Caki2 (cell line): Measurements from ENCODE around the gene NUCB2. TPM values are rescaled to one million over a fixed set of nuclear protein-coding genes. Genes with fewer than 3 reads are reported as not detected.

Source experiments
- DNase-seq: peaks from one replicate; pipeline ENCODE4 v3.0.0-alpha.2; 2015; ENCODE audit warnings: low read depth
- in situ Hi-C: cut with HindIII; loops from 2 replicates; pipeline ENCODE4 v1.10.0; 2016; ENCODE audit warnings: low sequenced_read_pairs, low pct_unique_long_range_greater_than_20kb, mixed read lengths
- total RNA-seq: library from RNA; depleted of rRNA; stranded (reverse); fragments of >200 nt; shearing (Covaris generic); gene quantifications from 2 replicates; pipeline ENCODE4 v1.2.3, GENCODE V29; 2014; ENCODE audit warnings: low replicate concordance; rRNA removed

The NUCB2 gene
- total RNA-seq, 1 experiment from 2014 or later: 19.0 TPM

DNA sequence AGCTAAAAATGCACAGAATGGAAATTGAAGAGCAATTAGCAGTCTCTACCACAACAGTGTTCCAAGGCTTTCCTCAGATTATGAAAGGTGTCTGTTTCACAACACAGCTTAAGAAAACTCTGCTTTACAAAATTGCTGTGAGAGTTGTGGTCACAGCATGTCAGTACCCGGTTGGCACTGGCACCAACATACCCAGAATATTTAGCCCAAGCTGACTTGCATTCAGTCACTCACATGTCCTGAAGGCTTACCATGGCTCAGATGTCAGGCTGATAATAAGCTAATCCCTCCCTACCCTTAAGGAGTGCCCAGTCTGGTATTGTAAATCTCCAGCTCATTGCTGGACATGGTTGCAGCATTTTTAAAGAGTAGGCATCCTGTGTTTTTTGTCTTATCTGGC is 90.0 kb downstream of the NUCB2 start:
- DNase-seq: no peak
- in situ Hi-C loops: no loop called here

DNA sequence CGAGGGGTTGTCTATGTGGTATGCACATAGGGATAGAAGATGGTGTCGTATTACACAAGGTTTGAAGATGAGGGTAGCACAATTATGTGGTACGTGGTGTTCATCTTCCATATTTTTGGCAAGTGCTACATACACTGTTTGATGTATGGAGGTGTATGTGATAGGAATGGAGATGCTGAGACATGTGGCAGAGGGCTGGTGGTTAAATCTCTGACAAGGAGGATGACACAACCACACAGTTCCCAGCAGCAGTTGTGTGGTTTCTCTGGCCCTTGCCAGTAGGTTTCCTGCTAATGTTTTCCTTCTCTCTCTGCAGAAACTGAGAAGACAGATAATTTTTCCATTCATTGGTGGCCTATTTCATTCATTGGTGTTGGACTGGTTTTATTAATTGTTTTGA is 92.0 kb downstream of the NUCB2 start:
- in situ Hi-C loops: no loop called here
- DNase-seq: no peak

DNA sequence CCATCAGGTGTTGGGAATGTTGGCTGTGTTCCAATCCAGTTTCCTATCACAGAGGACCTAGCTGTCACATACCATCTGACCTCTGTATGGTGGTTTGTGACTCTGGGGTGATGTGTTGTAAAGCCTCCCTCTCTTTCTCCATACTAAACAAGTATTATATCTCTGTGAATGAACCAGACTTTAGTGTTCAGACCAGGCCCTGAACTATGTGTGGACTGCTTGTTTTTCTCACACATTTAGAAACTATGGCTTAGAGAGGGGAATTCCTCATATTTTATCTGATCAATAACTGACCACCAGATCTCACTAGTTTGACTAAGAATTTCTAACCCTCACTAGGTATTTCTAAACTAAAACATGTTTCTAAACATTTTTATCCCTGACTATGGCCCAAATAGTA is 92.6 kb downstream of the NUCB2 start:
- no peak for DNase-seq
- in situ Hi-C loops: no loop called here

DNA sequence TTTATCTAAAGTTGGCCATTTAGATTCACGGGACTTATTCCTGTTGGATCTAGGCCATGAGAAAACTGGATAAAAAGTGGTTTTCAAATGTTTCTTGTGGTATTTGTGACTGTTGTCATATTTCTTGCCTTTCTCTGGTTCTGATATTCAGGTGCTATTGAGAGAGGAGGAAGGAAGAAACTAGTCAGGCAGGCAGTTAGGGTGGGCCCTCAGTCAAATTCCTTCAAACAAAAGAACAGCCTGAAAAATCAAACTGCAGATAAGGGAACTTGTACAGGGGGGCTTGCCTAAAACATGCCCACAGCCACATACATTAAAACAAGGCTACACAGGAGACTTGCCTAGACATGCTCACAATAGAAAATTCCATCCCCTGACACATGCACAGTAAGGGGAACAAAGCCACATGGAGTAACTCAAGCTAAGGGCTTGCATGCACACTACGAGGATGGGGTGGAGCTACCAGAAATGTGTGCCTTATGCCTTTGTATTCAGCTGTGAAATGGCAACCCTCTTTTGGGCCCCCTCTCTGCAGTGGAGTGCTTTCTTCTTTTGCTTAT is 93.2 kb downstream of the NUCB2 start:
- in situ Hi-C loops: no loop called here

DNA sequence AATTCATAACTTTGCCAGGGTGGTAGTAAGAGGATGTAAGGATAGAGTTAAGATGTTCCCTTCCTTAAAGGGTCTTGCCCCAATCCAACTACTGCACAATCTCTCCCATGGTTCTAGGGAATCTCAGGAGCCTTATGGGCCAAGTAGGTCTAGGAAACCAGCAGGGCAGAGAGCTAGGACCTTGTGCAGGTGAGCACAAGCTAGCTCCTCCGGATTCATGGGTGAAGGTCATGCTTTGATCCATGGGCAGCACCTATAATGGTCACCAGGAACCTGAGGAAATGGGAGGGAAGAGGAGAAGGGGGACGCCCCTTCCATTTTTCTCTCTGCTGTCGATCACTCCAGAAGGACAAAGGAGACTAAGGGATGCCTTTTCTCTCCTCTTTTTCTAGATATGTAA is 95.1 kb downstream of the NUCB2 start:
- in situ Hi-C loops: no loop called here
- peak; percentile 31 for DNase-seq

More for the DNA sequence above, 93.2 kb downstream of the NUCB2 start:
- DNase-seq: no peak

DNA sequence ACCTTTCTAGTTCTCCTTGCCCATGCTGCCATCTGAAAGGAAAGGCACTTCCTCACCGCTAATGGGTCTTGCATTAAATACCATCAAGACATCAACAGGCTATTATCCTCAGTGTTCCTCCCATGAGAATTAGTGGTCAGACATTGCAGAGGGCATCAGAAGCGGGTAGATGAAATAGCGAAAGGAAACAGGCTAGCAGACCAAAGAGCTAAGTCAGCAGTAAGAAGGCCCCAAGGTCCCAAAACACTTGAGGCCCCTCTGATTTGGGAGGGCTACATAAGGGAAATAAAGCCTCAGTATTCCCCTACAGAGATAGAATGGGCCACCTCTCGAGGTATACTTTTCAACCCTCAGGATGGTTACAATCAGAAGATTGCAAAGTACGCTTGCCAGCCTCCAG is 99.0 kb downstream of the NUCB2 start:
- no peak for DNase-seq
- in situ Hi-C loops: no loop called here

DNA sequence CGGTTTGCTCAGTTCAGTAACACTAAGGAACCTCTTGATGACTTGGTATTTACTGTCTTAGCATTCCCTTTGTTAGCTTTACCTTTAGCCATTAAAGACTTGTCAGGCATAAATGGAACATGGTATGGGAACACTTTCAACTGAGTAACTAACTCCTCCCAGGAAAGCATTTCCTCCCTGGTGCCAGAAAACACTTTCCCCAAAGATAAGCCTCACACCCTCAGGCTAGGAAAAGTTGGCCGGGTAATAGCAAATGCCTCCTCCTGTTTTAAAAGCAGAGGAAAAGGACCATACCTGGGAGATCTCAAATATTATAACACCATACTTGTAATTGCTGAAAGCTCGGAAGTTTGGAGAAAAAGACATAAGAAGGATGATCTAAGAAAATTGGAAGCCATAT is 100.0 kb downstream of the NUCB2 start:
- in situ Hi-C loops: no loop called here

DNA sequence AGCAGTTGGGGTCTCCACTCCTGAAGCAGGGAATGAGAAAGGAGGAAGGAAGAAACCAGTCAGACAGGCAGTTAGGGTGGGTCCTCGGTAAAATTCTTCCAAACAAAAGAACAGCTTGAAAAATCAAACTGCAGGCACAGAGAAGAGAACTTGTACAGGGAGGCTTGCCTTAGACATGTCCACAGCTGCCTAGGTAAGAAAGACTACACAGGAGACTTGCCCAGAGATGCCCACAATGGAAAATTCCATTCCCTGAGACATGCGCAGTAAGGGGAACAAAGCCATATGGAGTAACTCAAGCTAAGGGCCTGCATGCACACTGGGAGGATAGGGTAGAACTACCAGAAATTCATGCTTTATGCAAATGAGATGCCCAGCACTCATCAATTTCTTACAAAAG is 102.1 kb downstream of the NUCB2 start:
- in situ Hi-C loops: no loop called here
- DNase-seq: no peak

More for the DNA sequence above, 100.0 kb downstream of the NUCB2 start:
- DNase-seq: no peak

DNA sequence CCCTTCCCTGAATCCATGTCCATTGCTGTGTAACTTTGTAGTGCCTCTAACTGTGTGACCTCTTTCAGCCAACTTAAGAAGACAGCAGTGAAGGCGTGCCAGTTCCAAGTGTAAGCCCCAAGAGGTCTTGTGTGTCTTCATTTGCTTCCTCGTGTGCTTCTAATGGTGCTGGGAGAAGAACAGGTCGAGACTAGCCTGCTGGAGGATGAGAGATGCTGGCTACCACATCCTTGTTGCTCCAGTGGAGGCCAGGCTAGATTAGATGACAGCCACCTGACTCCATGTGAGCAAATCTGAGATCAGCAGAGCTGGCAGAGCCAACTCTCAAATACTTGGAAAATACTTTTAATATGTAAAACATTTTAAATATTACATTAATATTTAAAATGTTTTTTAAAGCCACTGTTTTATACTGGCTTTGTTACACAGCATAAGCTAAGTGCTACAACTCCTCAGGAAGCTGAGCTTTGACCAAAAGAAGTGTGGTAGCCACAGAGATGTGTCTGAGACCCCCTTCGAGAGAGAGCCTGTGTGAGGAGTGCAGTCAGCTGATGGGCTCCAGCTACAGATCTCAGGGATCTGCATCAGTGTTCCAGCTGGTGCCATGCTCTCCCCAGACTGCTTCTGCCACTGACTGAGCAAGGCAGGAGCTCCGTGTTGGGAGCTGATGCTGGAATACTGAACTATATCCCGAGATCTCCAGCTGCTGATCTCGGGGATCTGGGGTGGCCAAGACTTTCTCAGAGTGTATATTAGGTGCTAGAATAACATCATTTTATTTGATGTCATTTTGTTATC is 103.0 kb downstream of the NUCB2 start:
- DNase-seq: no peak
- in situ Hi-C loops: no loop called here

DNA sequence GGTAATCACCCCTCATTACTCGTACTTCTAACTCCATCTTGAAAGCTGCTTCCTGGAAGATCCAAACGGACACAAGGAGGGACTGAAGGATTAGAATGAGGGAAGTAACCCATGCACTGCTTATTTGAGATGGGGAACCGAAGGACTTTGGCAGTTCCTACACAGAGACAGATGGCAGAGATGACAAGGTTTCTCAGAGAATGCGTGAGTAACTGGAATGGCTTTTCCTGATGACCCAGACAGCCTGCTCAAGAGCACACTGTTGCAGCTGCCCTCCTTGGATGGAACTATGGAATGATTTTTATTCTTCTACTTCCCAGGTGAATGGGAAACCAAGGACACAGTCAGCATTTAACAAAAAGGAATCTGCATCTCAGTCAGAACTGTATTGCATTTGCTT is 104.6 kb downstream of the NUCB2 start:
- no peak for DNase-seq
- in situ Hi-C loops: no loop called here

Other genes starting within 250 kb of the NUCB2 start
- gene RPS13, start 199.1 kb upstream of the NUCB2 start, total RNA-seq: 827 and 1,128 TPM in 2 replicates
- gene PIK3C2A, start 68.8 kb upstream of the NUCB2 start, total RNA-seq: 13.2 and 13.4 TPM in 2 replicates
- gene NCR3LG1, start 75.1 kb downstream of the NUCB2 start, total RNA-seq: 1.8 TPM in 2 replicates
- 4.7 and 5.3 TPM in 2 replicates for gene KCNJ11, start 111.9 kb downstream of the NUCB2 start, total RNA-seq
- not detected in 2 replicates for gene ABCC8, start 200.1 kb downstream of the NUCB2 start, total RNA-seq